CD4-positive, CD25-positive, alpha-beta regulatory T cell (primary cell): ENCODE data around the gene NEK7. TPM values are rescaled to one million over a fixed set of nuclear protein-coding genes. Genes with fewer than 3 reads are reported as not detected.
A peak's percentile ranks its signal among the peaks of the same experiment; 100 is the strongest.
"Not testable (repeated sequence)": the region's sequence is repeated elsewhere in the genome, so short reads cannot be mapped to it uniquely, and the experiment has no call there.

Experiments used
- ATAC-seq, 2 donors: fragments of 150-1000 bp; cut with Tn5 transposase; one replicate each; pipeline ENCODE4 v1.10.0; 2021; ENCODE audit warnings: low read depth in 2 of 2, moderate number of reproducible peaks in 2 of 2, moderate library complexity in 1 of 2
- DNase-seq, 3 donors: peaks; one replicate each; pipeline versions ENCODE4 v3.0.0 to v3.0.0-alpha.2; 2012 to 2022; ENCODE audit warnings: mixed read lengths in 1 of 3
- H3K27ac ChIP-seq: one replicate; pipeline ENCODE4 v1.7.0; 2013; ENCODE audit warnings: mild to moderate bottlenecking, low read length; ENCODE audit not compliant: insufficient read depth, poor library complexity, severe bottlenecking
- H3K27me3 ChIP-seq: one replicate; pipeline ENCODE4 v1.7.0; 2013; ENCODE audit warnings: low read length; ENCODE audit not compliant: control insufficient read depth, insufficient read depth
- H3K36me3 ChIP-seq: one replicate; pipeline ENCODE4 v1.7.0; 2013; ENCODE audit warnings: mild to moderate bottlenecking, low read length, moderate library complexity; ENCODE audit not compliant: control insufficient read depth, insufficient read depth
- H3K4me1 ChIP-seq: 2 replicates; pipeline ENCODE4 v1.7.0; 2013; ENCODE audit warnings: mild to moderate bottlenecking, low read length; ENCODE audit not compliant: insufficient read depth, control insufficient read depth, poor library complexity, severe bottlenecking
- H3K4me3 ChIP-seq: one replicate; pipeline ENCODE4 v1.7.0; 2013; ENCODE audit warnings: low read depth, mild to moderate bottlenecking, low read length, moderate library complexity
- H3K9me3 ChIP-seq, 2 experiments: 1 replicate in 1 of 2; 2 replicates in 1 of 2; pipeline ENCODE4 v1.7.0; 2013; ENCODE audit warnings: low read length in 2 of 2, mild to moderate bottlenecking in 1 of 2, moderate library complexity in 1 of 2; ENCODE audit not compliant: control insufficient read depth in 2 of 2
- H3K27ac Mint-ChIP-seq, 3 donors: one replicate each; pipeline ENCODE4 v1.8.0; 2020 to 2022; ENCODE audit warnings: mild to moderate bottlenecking in 3 of 3, mixed read lengths in 3 of 3, moderate library complexity in 2 of 3
- H3K27me3 Mint-ChIP-seq: one replicate; pipeline ENCODE4 v1.8.0; 2022; ENCODE audit warnings: mild to moderate bottlenecking, mixed read lengths
- H3K36me3 Mint-ChIP-seq: one replicate; pipeline ENCODE4 v1.8.0; 2020; ENCODE audit warnings: mixed read lengths
- H3K4me1 Mint-ChIP-seq, 4 donors: one replicate each; pipeline ENCODE4 v1.8.0; 2020 to 2022; ENCODE audit warnings: mixed read lengths in 4 of 4, mild to moderate bottlenecking in 1 of 4
- H3K4me3 Mint-ChIP-seq, 4 donors: one replicate each; pipeline ENCODE4 v1.8.0; 2020 to 2022; ENCODE audit warnings: mild to moderate bottlenecking in 4 of 4, mixed read lengths in 4 of 4, moderate library complexity in 3 of 4
- H3K9me3 Mint-ChIP-seq, 7 donors: one replicate each; pipeline ENCODE4 v1.8.0; 2020 to 2022; ENCODE audit warnings: mixed read lengths in 7 of 7, mild to moderate bottlenecking in 3 of 7, moderate library complexity in 2 of 7
- polyA plus RNA-seq, 4 donors: library from polyadenylated mRNA; unstranded; fragments of 300-500 nt; fragmentation: Illumina TruSeq; gene quantifications; one replicate each; pipeline ENCODE4 v1.2.3, GENCODE V29; 2021
- total RNA-seq: library from RNA; stranded (reverse); gene quantifications from one replicate; pipeline ENCODE4 v1.2.3, GENCODE V29; 2022

Gene NEK7
- total and polyA plus RNA-seq, 5 donors from 2014 or later, result 37.7 to 61.3 (median 54.3) TPM

DNA sequence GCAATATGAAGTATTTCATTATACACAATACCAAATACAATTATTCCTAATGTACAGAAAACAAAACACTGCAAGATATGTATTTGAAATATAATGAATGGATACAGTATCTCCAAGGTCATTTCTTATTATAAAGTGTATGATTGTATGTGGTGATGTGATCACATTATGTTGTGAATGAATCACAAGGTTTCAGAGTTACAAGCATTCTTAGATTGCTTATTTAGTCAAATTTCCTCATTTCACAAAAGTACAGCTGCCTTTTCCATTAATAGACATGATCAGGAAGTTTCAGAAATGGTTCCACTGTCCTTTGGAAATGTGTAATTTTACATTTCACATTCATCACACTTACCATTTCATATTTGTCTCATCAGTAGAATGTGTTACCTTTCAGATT is 28.3 kb upstream of the NEK7 start:
- H3K27me3 Mint-ChIP-seq, result peaks cover 23% of the 10 kb centered on the region
- H3K4me1 ChIP-seq, result no peaks in the 10 kb centered on the region
- no peaks in the 10 kb centered on the region for H3K4me1 Mint-ChIP-seq
- H3K4me3 ChIP-seq, result no peak overlapping the region
- no peaks in the 10 kb centered on the region for H3K36me3 ChIP-seq
- H3K36me3 Mint-ChIP-seq, result no peaks in the 10 kb centered on the region
- H3K27ac Mint-ChIP-seq, result no peak overlapping the region
- H3K9me3 Mint-ChIP-seq, result peaks cover 0 to 3% (median 0%) of the 10 kb centered on the region in 7 donors
- no peak overlapping the region for H3K27ac ChIP-seq
- no peaks in the 10 kb centered on the region for H3K9me3 ChIP-seq
- H3K27me3 ChIP-seq, result peaks cover 2% of the 10 kb centered on the region
- no peak overlapping the region for H3K4me3 Mint-ChIP-seq
- DNase-seq (no peak), ATAC-seq (no peak)

DNA sequence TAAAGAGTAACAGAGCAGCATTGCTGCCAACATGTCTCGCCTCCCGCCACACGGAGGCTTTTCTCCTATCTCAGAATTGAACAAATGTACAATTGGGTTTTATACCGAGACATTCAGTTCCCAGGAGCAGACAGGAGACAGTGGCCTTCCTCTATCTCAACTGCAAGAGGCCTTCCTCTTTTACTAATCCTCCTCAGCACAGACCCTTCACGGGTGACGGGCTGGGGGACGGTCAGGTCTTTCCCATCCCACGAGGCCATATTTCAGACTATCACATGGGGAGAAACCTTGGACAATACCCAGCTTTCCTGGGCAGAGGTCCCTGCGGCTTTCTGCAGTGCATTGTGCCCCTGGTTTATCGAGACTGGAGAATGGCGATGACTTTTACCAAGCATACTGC is 26.7 kb upstream of the NEK7 start:
- H3K9me3 ChIP-seq, H3K4me1 ChIP-seq, ATAC-seq, H3K4me3 Mint-ChIP-seq, DNase-seq, H3K27ac ChIP-seq, H3K27me3 ChIP-seq, H3K4me3 ChIP-seq, H3K4me1 Mint-ChIP-seq, H3K27ac Mint-ChIP-seq, H3K36me3 Mint-ChIP-seq, H3K36me3 ChIP-seq, H3K9me3 Mint-ChIP-seq: not testable (repeated sequence)
- peaks cover 22% of the 10 kb centered on the region for H3K27me3 Mint-ChIP-seq

DNA sequence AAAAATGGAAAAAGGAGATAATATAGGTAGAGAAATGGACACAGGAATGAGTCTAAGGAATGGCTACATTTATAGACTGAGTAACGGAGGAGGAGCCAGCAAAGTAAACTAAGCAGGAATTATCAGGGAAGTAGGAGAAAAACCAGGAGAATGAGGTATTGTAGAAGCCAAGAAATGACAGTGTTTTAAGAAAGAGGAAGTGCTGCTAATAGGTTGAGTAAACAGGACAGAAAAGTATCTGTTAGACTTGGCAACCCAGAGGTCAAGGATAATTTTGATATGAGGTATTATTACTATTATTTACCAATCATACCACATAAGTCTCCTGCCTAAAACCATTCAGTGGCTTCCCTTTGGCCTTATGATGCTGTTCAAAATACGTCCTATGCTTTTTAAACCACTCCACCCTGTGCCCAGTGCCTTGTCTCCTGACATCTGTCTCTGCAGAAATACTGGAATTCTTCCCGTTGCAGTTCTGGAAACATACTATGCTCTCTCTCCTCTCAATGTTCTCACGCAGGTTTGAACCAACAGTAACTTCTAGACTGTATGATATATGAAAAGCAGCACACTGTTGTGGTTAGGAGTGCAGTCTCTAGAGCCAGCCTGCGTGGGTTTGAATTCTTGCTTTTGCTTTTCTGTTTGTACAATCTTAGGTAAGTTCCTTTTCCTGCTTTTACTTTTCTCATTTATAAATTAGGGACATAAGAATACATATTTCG is 24.6 kb upstream of the NEK7 start:
- Histone ChIP-seq H3K4me3 (no peak overlapping the region), H3K4me1 (no peaks in the 10 kb centered on the region), H3K27ac (no peak overlapping the region), H3K27me3 (peaks cover 2% of the 10 kb centered on the region), H3K9me3 (no peaks in the 10 kb centered on the region), H3K36me3 (no peaks in the 10 kb centered on the region)
- Mint-ChIP-seq H3K4me3 (peak overlapping the region in 1 of 4 donors; percentile 43), H3K27me3 (peaks cover 7% of the 10 kb centered on the region), H3K36me3 (no peaks in the 10 kb centered on the region), H3K4me1 (no peaks in the 10 kb centered on the region), H3K27ac (no peak overlapping the region), H3K9me3 (peaks cover 0 to 3% (median 0%) of the 10 kb centered on the region in 7 donors)
- no peak for DNase-seq
- ATAC-seq, result no peak

- H3K9me3 Mint-ChIP-seq, result peaks cover 0 to 6% (median 0%) of the 10 kb centered on the region in 7 donors
- peaks cover 11% of the 10 kb centered on the region for H3K27me3 Mint-ChIP-seq
- H3K27ac ChIP-seq, result no peak overlapping the region
- H3K36me3 ChIP-seq, result no peaks in the 10 kb centered on the region
- H3K27ac Mint-ChIP-seq, result no peak overlapping the region
- H3K4me1 ChIP-seq, result no peaks in the 10 kb centered on the region
- peaks cover 2% of the 10 kb centered on the region for H3K27me3 ChIP-seq
- no peaks in the 10 kb centered on the region for H3K9me3 ChIP-seq
- no peaks in the 10 kb centered on the region for H3K36me3 Mint-ChIP-seq
- H3K4me1 Mint-ChIP-seq, result no peaks in the 10 kb centered on the region
- no peak overlapping the region for H3K4me3 Mint-ChIP-seq
- no peak for ATAC-seq
- no peak for DNase-seq
- H3K4me3 ChIP-seq, result no peak overlapping the region
Measured at GRCh38 chr1:198134252-198134651, 22.5 kb upstream of the NEK7 start.

GRCh38 chr1:198135366-198135765 is 21.4 kb upstream of the NEK7 start:
- peaks cover 0 to 6% (median 0%) of the 10 kb centered on the region in 7 donors for H3K9me3 Mint-ChIP-seq
- no peaks in the 10 kb centered on the region for H3K4me1 ChIP-seq
- no peak for DNase-seq
- peaks cover 6% of the 10 kb centered on the region for H3K27me3 ChIP-seq
- ATAC-seq, result no peak
- no peaks in the 10 kb centered on the region for H3K36me3 ChIP-seq
- H3K27me3 Mint-ChIP-seq, result peaks cover 20% of the 10 kb centered on the region
- H3K4me3 Mint-ChIP-seq, result no peak overlapping the region
- no peaks in the 10 kb centered on the region for H3K36me3 Mint-ChIP-seq
- no peak overlapping the region for H3K27ac Mint-ChIP-seq
- no peaks in the 10 kb centered on the region for H3K4me1 Mint-ChIP-seq
- no peak overlapping the region for H3K27ac ChIP-seq
- H3K4me3 ChIP-seq, result no peak overlapping the region
- no peaks in the 10 kb centered on the region for H3K9me3 ChIP-seq

DNA sequence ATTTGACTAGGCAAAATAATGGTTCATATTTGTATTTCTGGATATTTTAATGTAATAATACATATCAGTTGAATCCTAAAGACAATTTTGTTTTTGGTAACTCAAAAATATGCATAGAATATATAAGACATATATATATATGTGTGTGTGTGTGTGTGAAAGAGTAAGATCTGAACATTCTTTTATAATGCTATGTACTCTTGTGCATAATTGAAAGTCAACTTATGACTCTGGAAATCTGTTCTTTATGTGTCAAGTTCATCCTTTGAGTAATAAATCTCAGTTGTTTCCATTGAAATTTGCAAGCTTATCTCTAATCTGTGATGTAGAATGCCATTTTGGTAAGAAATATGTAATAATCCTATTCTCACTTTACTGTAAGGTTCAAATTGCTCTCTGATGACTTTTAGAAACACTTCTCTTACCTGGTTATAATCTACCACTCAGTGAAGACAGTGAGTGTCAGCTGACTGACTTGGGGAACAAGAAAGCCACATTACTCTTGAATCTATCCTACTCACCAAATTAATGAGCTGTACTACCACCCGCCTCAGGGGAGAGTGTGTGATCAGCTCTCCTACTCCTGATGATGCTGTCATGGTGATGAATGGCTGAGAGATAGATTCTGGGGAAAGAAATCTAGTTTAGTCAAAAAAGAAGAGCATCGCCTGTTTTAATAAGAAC is 15.0 kb upstream of the NEK7 start:
- Histone ChIP-seq H3K36me3 (no peaks in the 10 kb centered on the region), H3K9me3 (no peaks in the 10 kb centered on the region), H3K27ac (no peak overlapping the region), H3K4me1 (no peaks in the 10 kb centered on the region), H3K4me3 (no peak overlapping the region), H3K27me3 (peaks cover 4% of the 10 kb centered on the region)
- H3K9me3 Mint-ChIP-seq, result peaks cover 0 to 5% (median 1%) of the 10 kb centered on the region in 7 donors
- no peaks in the 10 kb centered on the region for H3K36me3 Mint-ChIP-seq
- no peak overlapping the region for H3K27ac Mint-ChIP-seq
- H3K27me3 Mint-ChIP-seq, result peaks cover 12% of the 10 kb centered on the region
- no peak for DNase-seq
- no peak for ATAC-seq
- H3K4me3 Mint-ChIP-seq, result no peak overlapping the region
- peaks cover 3 to 6% (median 4%) of the 10 kb centered on the region in 4 donors for H3K4me1 Mint-ChIP-seq

- peaks cover 4% of the 10 kb centered on the region for H3K27me3 ChIP-seq
- no peak overlapping the region for H3K4me3 ChIP-seq
- H3K9me3 Mint-ChIP-seq, result peaks cover 0 to 5% (median 0%) of the 10 kb centered on the region in 7 donors
- H3K36me3 ChIP-seq, result no peaks in the 10 kb centered on the region
- no peaks in the 10 kb centered on the region for H3K9me3 ChIP-seq
- peak in 1 of 3 donors; percentile 44 for DNase-seq
- H3K27me3 Mint-ChIP-seq, result peaks cover 12% of the 10 kb centered on the region
- no peaks in the 10 kb centered on the region for H3K4me1 ChIP-seq
- no peak overlapping the region for H3K27ac Mint-ChIP-seq
- peaks cover 3 to 6% (median 4%) of the 10 kb centered on the region in 4 donors for H3K4me1 Mint-ChIP-seq
- no peak for ATAC-seq
- H3K4me3 Mint-ChIP-seq, result no peak overlapping the region
- no peaks in the 10 kb centered on the region for H3K36me3 Mint-ChIP-seq
- H3K27ac ChIP-seq, result no peak overlapping the region
Measured at GRCh38 chr1:198143797-198144196, 13.0 kb upstream of the NEK7 start.

DNA sequence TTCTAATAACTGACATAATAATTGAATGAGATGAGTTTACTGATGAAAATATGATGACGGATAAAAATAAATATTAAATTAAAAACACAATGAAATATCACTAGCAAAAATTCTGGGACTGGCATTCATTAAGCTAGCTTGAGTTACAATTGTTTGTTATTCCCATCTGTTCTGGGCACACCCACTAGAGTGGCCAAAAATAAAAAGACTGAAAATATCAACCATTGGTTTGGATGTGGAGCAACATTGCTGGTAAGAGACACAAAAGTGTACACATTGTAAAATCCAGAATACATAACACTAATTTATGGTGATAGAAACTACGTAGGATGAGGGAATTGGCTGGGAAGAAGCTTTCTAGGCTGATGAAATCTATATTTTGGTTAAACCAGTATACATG is 9.6 kb upstream of the NEK7 start:
- H3K27ac ChIP-seq, result no peak overlapping the region
- no peaks in the 10 kb centered on the region for H3K4me1 ChIP-seq
- no peaks in the 10 kb centered on the region for H3K9me3 ChIP-seq
- no peak for ATAC-seq
- no peak overlapping the region for H3K4me3 Mint-ChIP-seq
- H3K27ac Mint-ChIP-seq, result no peak overlapping the region
- H3K27me3 Mint-ChIP-seq, result no peaks in the 10 kb centered on the region
- peaks cover 3 to 6% (median 4%) of the 10 kb centered on the region in 4 donors for H3K4me1 Mint-ChIP-seq
- H3K9me3 Mint-ChIP-seq, result peaks cover 0 to 4% (median 0%) of the 10 kb centered on the region in 7 donors
- no peaks in the 10 kb centered on the region for H3K27me3 ChIP-seq
- no peak overlapping the region for H3K4me3 ChIP-seq
- no peaks in the 10 kb centered on the region for H3K36me3 ChIP-seq
- DNase-seq, result no peak
- no peaks in the 10 kb centered on the region for H3K36me3 Mint-ChIP-seq
